HepG2 (cell line): ENCODE results near the gene CUL7. TPM values are rescaled to one million over a fixed set of nuclear protein-coding genes. Genes with fewer than 3 reads are reported as not detected.

ENCODE experiments used
- ATRX ChIP-seq: sonication (generic); formaldehyde crosslinking; IDR thresholded peaks from 2 replicates; pipeline ENCODE4 v1.4.0; 2020; ENCODE audit warnings: missing genetic modification reagents, borderline replicate concordance
- ELF4 ChIP-seq: sonication (generic); formaldehyde crosslinking; IDR thresholded peaks from 2 replicates; pipeline ENCODE4 v1.5.0; 2020; ENCODE audit warnings: missing genetic modification reagents, mild to moderate bottlenecking, moderate library complexity, borderline replicate concordance
- EZH2 ChIP-seq: conservative IDR thresholded peaks from 2 replicates; pipeline ENCODE4 v1.6.1; 2012; ENCODE audit warnings: mild to moderate bottlenecking, low read depth, low read length, moderate library complexity
- FOXJ3 ChIP-seq: sonication (generic); formaldehyde crosslinking; IDR thresholded peaks from 2 replicates; pipeline ENCODE4 v1.4.0; 2020; ENCODE audit warnings: missing genetic modification reagents, mild to moderate bottlenecking, borderline replicate concordance
- IRF9 ChIP-seq: sonication (generic); formaldehyde crosslinking; IDR thresholded peaks from 2 replicates; pipeline ENCODE4 v1.8.0; 2022; ENCODE audit warnings: missing genetic modification reagents, mild to moderate bottlenecking, borderline replicate concordance
- MEIS2 ChIP-seq: sonication (generic); formaldehyde crosslinking; IDR thresholded peaks from 2 replicates; pipeline ENCODE4 v1.9.0; 2021; ENCODE audit warnings: mild to moderate bottlenecking, missing genetic modification reagents
- MYNN ChIP-seq: sonication (generic); formaldehyde crosslinking; IDR thresholded peaks from 2 replicates; pipeline ENCODE4 v1.4.0; 2020; ENCODE audit warnings: mild to moderate bottlenecking, low read depth, missing genetic modification reagents
- RFX3 ChIP-seq: IDR thresholded peaks from 2 replicates; pipeline ENCODE4 v1.6.1; 2016; ENCODE audit warnings: missing biosample characterization, missing genetic modification reagents
- SKIL ChIP-seq: sonication (generic); formaldehyde crosslinking; IDR thresholded peaks from 2 replicates; pipeline ENCODE4 v1.8.0; 2022; ENCODE audit warnings: missing genetic modification reagents, mild to moderate bottlenecking, moderate library complexity, borderline replicate concordance
- SSRP1 ChIP-seq: IDR thresholded peaks from 2 replicates; pipeline ENCODE4 v1.6.1; 2016; ENCODE audit warnings: control low read depth
- TMF1 ChIP-seq: sonication (generic); formaldehyde crosslinking; IDR thresholded peaks from 2 replicates; pipeline ENCODE4 v1.8.1; 2022; ENCODE audit warnings: low read depth, missing genetic modification reagents
- ZBTB43 ChIP-seq: sonication (generic); formaldehyde crosslinking; conservative IDR thresholded peaks from 2 replicates; pipeline ENCODE4 v1.4.0; 2020; ENCODE audit warnings: missing genetic modification reagents
- ZNF672 ChIP-seq: sonication (generic); formaldehyde crosslinking; IDR thresholded peaks from 2 replicates; pipeline ENCODE4 v1.8.1; 2022; ENCODE audit warnings: missing genetic modification reagents
- ZNF704 ChIP-seq: sonication (generic); formaldehyde crosslinking; IDR thresholded peaks from 2 replicates; pipeline ENCODE4 v1.8.1; 2023; ENCODE audit warnings: mild to moderate bottlenecking, inconsistent platforms, moderate library complexity, missing genetic modification reagents, borderline replicate concordance
- polyA plus RNA-seq, 8 experiments: library from polyadenylated mRNA; depleted of rRNA in 3 of 8; stranded (reverse) in 7 of 8; unstranded in 1 of 8; fragments of >200 nt; fragmentation: Illumina TruSeq in 4 of 8; extraction: Trizol in 4 of 8; gene quantifications; 2 replicates each; pipeline versions ENCODE4 v1.2.1 to v1.2.3, GENCODE V29; 2011 to 2016; ENCODE audit warnings: low read depth in 4 of 8, missing spikeins in 1 of 8, mixed read lengths in 1 of 8; ENCODE audit not compliant: insufficient read depth in 1 of 8
- total RNA-seq, 5 experiments: library from RNA; depleted of rRNA; stranded (reverse); fragments of >200 nt; fragmentation: Illumina TruSeq; extraction: Trizol; gene quantifications; 2 replicates each; pipeline ENCODE4 v1.2.3, GENCODE V29; 2016; ENCODE audit warnings: low read depth in 1 of 5
- TF ChIP-seq, protein P1 (sequence below): sonication (generic); formaldehyde crosslinking; IDR thresholded peaks from 2 replicates; pipeline ENCODE4 v1.4.0; 2020; ENCODE audit warnings: missing genetic modification reagents, borderline replicate concordance
- TF ChIP-seq, protein P2 (sequence below): sonication (generic); IDR thresholded peaks from 2 replicates; pipeline ENCODE4 v1.6.1; 2016; ENCODE audit warnings: low read depth, borderline replicate concordance
- TF ChIP-seq, protein P3 (sequence below): fragments of 450-650 bp; IDR thresholded peaks from 2 replicates; pipeline ENCODE4 v1.6.1; 2016

CUL7 gene
- total and polyA plus RNA-seq, 2 of the 13 experiments (the other 11 are each of a cell fraction or from before 2014, with no cell fraction given) = 32.0 to 60.7 TPM

GRCh38 chr6:43076464-43077332 is 23.0 kb upstream of the CUL7 start (continued):
- TF ChIP-seq SKIL (CRISPR knock-in tag) (no peak), ZBTB43 (CRISPR knock-in tag) (0 out of 2 replicates have a peak, but pooled peaks have one; percentile 13), RFX3 (CRISPR knock-in tag) (no peak), ELF4 (no peak), EZH2 (no peak), IRF9 (0 out of 2 replicates have a peak, but pooled peaks have one; percentile 54), ZNF704 (0 out of 2 replicates have a peak, but pooled peaks have one; percentile 13), MYNN (CRISPR knock-in tag) (no peak), SSRP1 (CRISPR knock-in tag) (no peak), ZNF672 (no peak), FOXJ3 (CRISPR knock-in tag) (no peak), TMF1 (CRISPR knock-in tag) (no peak; the same call in 1 of the 2 replicates), MEIS2 (CRISPR knock-in tag) (peak; percentile 55), ATRX (no peak)
- TF ChIP-seq, protein P1, sequence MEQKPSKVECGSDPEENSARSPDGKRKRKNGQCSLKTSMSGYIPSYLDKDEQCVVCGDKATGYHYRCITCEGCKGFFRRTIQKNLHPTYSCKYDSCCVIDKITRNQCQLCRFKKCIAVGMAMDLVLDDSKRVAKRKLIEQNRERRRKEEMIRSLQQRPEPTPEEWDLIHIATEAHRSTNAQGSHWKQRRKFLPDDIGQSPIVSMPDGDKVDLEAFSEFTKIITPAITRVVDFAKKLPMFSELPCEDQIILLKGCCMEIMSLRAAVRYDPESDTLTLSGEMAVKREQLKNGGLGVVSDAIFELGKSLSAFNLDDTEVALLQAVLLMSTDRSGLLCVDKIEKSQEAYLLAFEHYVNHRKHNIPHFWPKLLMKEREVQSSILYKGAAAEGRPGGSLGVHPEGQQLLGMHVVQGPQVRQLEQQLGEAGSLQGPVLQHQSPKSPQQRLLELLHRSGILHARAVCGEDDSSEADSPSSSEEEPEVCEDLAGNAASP (CRISPR knock-in tag) = no peak; the same call in 1 of the 2 replicates
- TF ChIP-seq, protein P2, sequence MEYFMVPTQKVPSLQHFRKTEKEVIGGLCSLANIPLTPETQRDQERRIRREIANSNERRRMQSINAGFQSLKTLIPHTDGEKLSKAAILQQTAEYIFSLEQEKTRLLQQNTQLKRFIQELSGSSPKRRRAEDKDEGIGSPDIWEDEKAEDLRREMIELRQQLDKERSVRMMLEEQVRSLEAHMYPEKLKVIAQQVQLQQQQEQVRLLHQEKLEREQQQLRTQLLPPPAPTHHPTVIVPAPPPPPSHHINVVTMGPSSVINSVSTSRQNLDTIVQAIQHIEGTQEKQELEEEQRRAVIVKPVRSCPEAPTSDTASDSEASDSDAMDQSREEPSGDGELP = no peak
- TF ChIP-seq, protein P3, sequence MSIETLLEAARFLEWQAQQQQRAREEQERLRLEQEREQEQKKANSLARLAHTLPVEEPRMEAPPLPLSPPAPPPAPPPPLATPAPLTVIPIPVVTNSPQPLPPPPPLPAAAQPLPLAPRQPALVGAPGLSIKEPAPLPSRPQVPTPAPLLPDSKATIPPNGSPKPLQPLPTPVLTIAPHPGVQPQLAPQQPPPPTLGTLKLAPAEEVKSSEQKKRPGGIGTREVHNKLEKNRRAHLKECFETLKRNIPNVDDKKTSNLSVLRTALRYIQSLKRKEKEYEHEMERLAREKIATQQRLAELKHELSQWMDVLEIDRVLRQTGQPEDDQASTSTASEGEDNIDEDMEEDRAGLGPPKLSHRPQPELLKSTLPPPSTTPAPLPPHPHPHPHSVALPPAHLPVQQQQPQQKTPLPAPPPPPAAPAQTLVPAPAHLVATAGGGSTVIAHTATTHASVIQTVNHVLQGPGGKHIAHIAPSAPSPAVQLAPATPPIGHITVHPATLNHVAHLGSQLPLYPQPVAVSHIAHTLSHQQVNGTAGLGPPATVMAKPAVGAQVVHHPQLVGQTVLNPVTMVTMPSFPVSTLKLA = no peak
